GM12872 (cell line): ENCODE results near the gene DHX16.

Experiments used
- CTCF ChIP-seq: IDR thresholded peaks from 3 replicates; pipeline ENCODE4 v1.5.1; 2011; ENCODE audit warnings: low read depth, mild to moderate bottlenecking, low read length, moderate library complexity; ENCODE audit not compliant: insufficient read depth

DHX16 gene

GRCh38 chr6:30654798-30655742, 17.7 kb downstream of the DHX16 start:
- TF ChIP-seq CTCF = no peak

GRCh38 chr6:30651143-30651542, 21.7 kb downstream of the DHX16 start:
- no peak for TF ChIP-seq CTCF

- no peak for TF ChIP-seq CTCF
Measured at GRCh38 chr6:30647242-30648116, 25.3 kb downstream of the DHX16 start.

- TF ChIP-seq CTCF = no peak
Measured at GRCh38 chr6:30646450-30647241, 26.2 kb downstream of the DHX16 start, which contains the start of gene C6orf136. Gene C6orf136 (plus strand): TSS chr6:30647133. CDS start chr6:30647232, 99 bp downstream.

GRCh38 chr6:30645989-30646388, 26.8 kb downstream of the DHX16 start:
- no peak for TF ChIP-seq CTCF

- TF ChIP-seq CTCF = no peak
Measured at GRCh38 chr6:30644769-30645168, 28.0 kb downstream of the DHX16 start.
